Activated T-helper 1 cell treated with anti-CD3 and anti-CD28 coated beads, Interleukin-2, amount 50 U/mL, for 16 hours (primary cell): Measurements from ENCODE around the gene APOA1.

Experiments
- DNase-seq, 2 donors: peaks; one replicate each; pipeline ENCODE4 v3.0.0-alpha.2; 2020; ENCODE audit warnings: low read depth in 1 of 2, low spot score in 1 of 2

APOA1 gene

GRCh38 chr11:116791002-116791812 lies 46.2 kb downstream of the APOA1 start:
- DNase-seq = peak; percentile 63 to 67

- no peak for DNase-seq
Observed at GRCh38 chr11:116790167-116791001, 47.0 kb downstream of the APOA1 start.

GRCh38 chr11:116788975-116789374 lies 48.4 kb downstream of the APOA1 start:
- DNase-seq = no peak

GRCh38 chr11:116788534-116788933 lies 48.9 kb downstream of the APOA1 start:
- DNase-seq = no peak

GRCh38 chr11:116787786-116788486 lies 49.5 kb downstream of the APOA1 start, which contains the start of gene ZPR1:
Gene ZPR1 (minus strand): TSS chr11:116788023. CDS start chr11:116787990, 33 bp downstream.
- peak; percentile 74 to 80 for DNase-seq

GRCh38 chr11:116787436-116787785 lies 50.0 kb downstream of the APOA1 start:
- DNase-seq = no peak

GRCh38 chr11:116786966-116787365 lies 50.5 kb downstream of the APOA1 start:
- no peak for DNase-seq

GRCh38 chr11:116786326-116786725 lies 51.1 kb downstream of the APOA1 start:
- DNase-seq = no peak
